Activated CD8-positive, alpha-beta T cell treated with anti-CD3 and anti-CD28 coated beads, Interleukin-2, amount 10 ng/mL, durations not matched to agents 7 days and 5 days (primary cell): ENCODE results near the gene RNF146. TPM values are rescaled to one million over a fixed set of nuclear protein-coding genes. Genes with fewer than 3 reads are reported as not detected.
"Not testable (repeated sequence)": the region's sequence is repeated elsewhere in the genome, so short reads cannot be mapped to it uniquely, and the experiment has no call there.

Experiments
- ATAC-seq: fragments of 150-1000 bp; cut with Tn5 transposase; one replicate; pipeline ENCODE4 v1.10.0; 2021; ENCODE audit warnings: moderate library complexity
- CTCF ChIA-PET: fragments of 350-600 bp; sonication (Branson Sonifier 250); formaldehyde crosslinking; loops from one replicate; lab custom pipeline; 2021; ENCODE audit warnings: antibody characterized with exemption; lab: Charles Lee
- POLR2A ChIA-PET: fragments of 350-600 bp; sonication (Branson Sonifier 250); formaldehyde crosslinking; loops from one replicate; lab custom pipeline; 2021; ENCODE audit warnings: antibody characterized with exemption; lab: Charles Lee
- DNase-seq: peaks from one replicate; pipeline ENCODE4 v3.0.0-alpha.2; 2020
- H3K27ac Mint-ChIP-seq: one replicate; pipeline ENCODE4 v1.8.0; 2021; ENCODE audit warnings: mild to moderate bottlenecking, mixed read lengths
- H3K27me3 Mint-ChIP-seq: one replicate; pipeline ENCODE4 v1.8.0; 2021; ENCODE audit warnings: low read depth, mixed read lengths
- H3K36me3 Mint-ChIP-seq: one replicate; pipeline ENCODE4 v1.8.0; 2021; ENCODE audit warnings: low read depth, mixed read lengths
- H3K4me1 Mint-ChIP-seq: one replicate; pipeline ENCODE4 v1.8.0; 2021; ENCODE audit warnings: low read depth, mixed read lengths
- H3K4me3 Mint-ChIP-seq: one replicate; pipeline ENCODE4 v1.8.0; 2021; ENCODE audit warnings: mild to moderate bottlenecking, mixed read lengths
- H3K9me3 Mint-ChIP-seq: one replicate; pipeline ENCODE4 v1.8.0; 2022; ENCODE audit warnings: mixed read lengths; ENCODE audit not compliant: insufficient read depth
- total RNA-seq, 2 experiments: library from RNA; stranded (reverse); gene quantifications; one replicate each; pipeline ENCODE4 v1.2.3, GENCODE V29; 2021

RNF146 gene
- total RNA-seq, 2 experiments from 2014 or later = 14.7 to 18.0 TPM

- H3K36me3 Mint-ChIP-seq = peaks cover 42% of the 10 kb centered on the region
- H3K27ac Mint-ChIP-seq = no peak overlapping the region
- POLR2A ChIA-PET = no interaction called here
- peaks cover 5% of the 10 kb centered on the region for H3K4me1 Mint-ChIP-seq
- DNase-seq (no peak), ATAC-seq (no peak)
- no peak overlapping the region for H3K4me3 Mint-ChIP-seq
- H3K9me3 Mint-ChIP-seq = peaks cover 14% of the 10 kb centered on the region
- no peaks in the 10 kb centered on the region for H3K27me3 Mint-ChIP-seq
- CTCF ChIA-PET = interaction anchor here (1.9 to 2.8 kb wide), 2 partner anchors 115 to 155 kb away, joined by 4 to 11 read pairs; no protein-coding TSS in a partner anchor
These were observed 39.1 kb downstream of the RNF146 start for GRCh38 chr6:127305741-127306140.

GRCh38 chr6:127317388-127318128, 50.9 kb downstream of the RNF146 start:
- Mint-ChIP-seq H3K4me1 (peaks cover 2% of the 10 kb centered on the region), H3K27me3 (no peaks in the 10 kb centered on the region), H3K27ac (no peak overlapping the region), H3K4me3 (no peak overlapping the region), H3K36me3 (peaks cover 25% of the 10 kb centered on the region), H3K9me3 (no peaks in the 10 kb centered on the region)
- DNase-seq (no peak), ATAC-seq (no peak)
- POLR2A ChIA-PET = no interaction called here
- CTCF ChIA-PET = interaction anchor here (1.9 kb wide), 1 partner anchor 14 kb away, joined by 5 read pairs; no protein-coding TSS in a partner anchor

GRCh38 chr6:127319686-127320085, 53.0 kb downstream of the RNF146 start:
- no peak for ATAC-seq
- CTCF ChIA-PET = interaction anchor here (1.1 kb wide), 1 partner anchor 146 kb away, joined by 3 read pairs; no protein-coding TSS in a partner anchor
- no peak for DNase-seq
- Mint-ChIP-seq H3K27ac (no peak overlapping the region), H3K4me3 (no peak overlapping the region), H3K4me1 (peaks cover 2% of the 10 kb centered on the region), H3K9me3 (no peaks in the 10 kb centered on the region), H3K27me3 (no peaks in the 10 kb centered on the region), H3K36me3 (peaks cover 26% of the 10 kb centered on the region)
- POLR2A ChIA-PET = interaction anchor here (0.5 kb wide), 1 partner anchor 20 kb away, joined by 3 read pairs; no protein-coding TSS in a partner anchor

- H3K36me3 Mint-ChIP-seq = peaks cover 27% of the 10 kb centered on the region
- H3K27me3 Mint-ChIP-seq = no peaks in the 10 kb centered on the region
These were observed 61.5 kb downstream of the RNF146 start for GRCh38 chr6:127328043-127328609.

GRCh38 chr6:127331256-127331655, 64.6 kb downstream of the RNF146 start:
- H3K36me3 Mint-ChIP-seq = peaks cover 12% of the 10 kb centered on the region
- POLR2A ChIA-PET, H3K27ac Mint-ChIP-seq, H3K4me1 Mint-ChIP-seq, ATAC-seq, H3K27me3 Mint-ChIP-seq, H3K4me3 Mint-ChIP-seq, H3K9me3 Mint-ChIP-seq, DNase-seq: not testable (repeated sequence)
- CTCF ChIA-PET = interaction anchor here (0.6 to 1.3 kb wide), 2 partner anchors 16 to 29 kb away, joined by 3 to 4 read pairs; no protein-coding TSS in a partner anchor

More at GRCh38 chr6:127328043-127328609, 61.5 kb downstream of the RNF146 start:
- DNase-seq (no peak), ATAC-seq (no peak)
- Mint-ChIP-seq H3K4me1 (peaks cover 4% of the 10 kb centered on the region), H3K4me3 (no peak overlapping the region), H3K9me3 (no peaks in the 10 kb centered on the region), H3K27ac (no peak overlapping the region)
- ChIA-PET POLR2A (no interaction called here), CTCF (no interaction called here)

GRCh38 chr6:127332383-127332961, 65.8 kb downstream of the RNF146 start:
- no peak overlapping the region for H3K27ac Mint-ChIP-seq
- H3K9me3 Mint-ChIP-seq = no peaks in the 10 kb centered on the region
- H3K4me3 Mint-ChIP-seq = no peak overlapping the region
- H3K4me1 Mint-ChIP-seq = peaks cover 4% of the 10 kb centered on the region
- DNase-seq (no peak), ATAC-seq (no peak)
- POLR2A ChIA-PET = interaction anchor here (0.8 kb wide), 1 partner anchor 11 kb away, joined by 3 read pairs; the partner anchor contains the start of gene ECHDC1
- CTCF ChIA-PET = interaction anchor here (0.7 to 2.3 kb wide), 3 partner anchors 9 to 184 kb away, joined by 3 to 11 read pairs (median 7); partner anchors contain the start of gene ECHDC1
- H3K27me3 Mint-ChIP-seq = no peaks in the 10 kb centered on the region
- peaks cover 8% of the 10 kb centered on the region for H3K36me3 Mint-ChIP-seq

Other genes with a start within 250 kb of the RNF146 start
- not detected for gene RSPO3, start 148.2 kb upstream of the RNF146 start, total RNA-seq
- gene ECHDC1, start 76.7 kb downstream of the RNF146 start, total RNA-seq = 10 to 100 TPM; 44.0 to 47.1 TPM
- 1 to 10 TPM; 2.6 to 3.1 TPM for gene KIAA0408, start 192.5 kb downstream of the RNF146 start, total RNA-seq